Neural crest cell (in vitro differentiated cells): ENCODE data around the gene MEGF8. TPM values are rescaled to one million over a fixed set of nuclear protein-coding genes. Genes with fewer than 3 reads are reported as not detected.
A peak's percentile ranks its signal among the peaks of the same experiment; 100 is the strongest.

Experiments
- DNase-seq: peaks from one replicate; pipeline ENCODE4 v3.0.0; 2021; ENCODE audit warnings: low read depth, mixed read lengths, low spot score
- H3K27ac Mint-ChIP-seq: one replicate; pipeline ENCODE4 v1.8.0; 2021; ENCODE audit warnings: mild to moderate bottlenecking, mixed read lengths; ENCODE audit not compliant: unreplicated experiment
- H3K27me3 Mint-ChIP-seq: 2 replicates; pipeline ENCODE4 v1.8.0; 2021; ENCODE audit warnings: low read depth, mild to moderate bottlenecking, mixed read lengths
- H3K36me3 Mint-ChIP-seq: 2 replicates; pipeline ENCODE4 v1.8.0; 2021; ENCODE audit warnings: low read depth, mild to moderate bottlenecking, mixed read lengths
- H3K4me1 Mint-ChIP-seq: 2 replicates; pipeline ENCODE4 v1.8.0; 2021; ENCODE audit warnings: mixed read lengths
- H3K4me3 Mint-ChIP-seq: one replicate; pipeline ENCODE4 v1.8.0; 2021; ENCODE audit warnings: mild to moderate bottlenecking, mixed read lengths
- H3K9me3 Mint-ChIP-seq: 2 replicates; pipeline ENCODE4 v1.8.0; 2021; ENCODE audit warnings: mixed read lengths
- total RNA-seq: library from RNA; stranded (reverse); gene quantifications from 2 replicates; pipeline ENCODE4 v1.2.1, GENCODE V29; 2021
- TF ChIP-seq, protein P1 (sequence below): fragments of 200-600 bp; sonication (generic); conservative IDR thresholded peaks from 2 replicates; pipeline ENCODE4 v1.5.0; 2021; ENCODE audit warnings: antibody characterized with exemption, mild to moderate bottlenecking

The MEGF8 gene
- total RNA-seq, 1 donor from 2014 or later: 39.2 TPM

DNA sequence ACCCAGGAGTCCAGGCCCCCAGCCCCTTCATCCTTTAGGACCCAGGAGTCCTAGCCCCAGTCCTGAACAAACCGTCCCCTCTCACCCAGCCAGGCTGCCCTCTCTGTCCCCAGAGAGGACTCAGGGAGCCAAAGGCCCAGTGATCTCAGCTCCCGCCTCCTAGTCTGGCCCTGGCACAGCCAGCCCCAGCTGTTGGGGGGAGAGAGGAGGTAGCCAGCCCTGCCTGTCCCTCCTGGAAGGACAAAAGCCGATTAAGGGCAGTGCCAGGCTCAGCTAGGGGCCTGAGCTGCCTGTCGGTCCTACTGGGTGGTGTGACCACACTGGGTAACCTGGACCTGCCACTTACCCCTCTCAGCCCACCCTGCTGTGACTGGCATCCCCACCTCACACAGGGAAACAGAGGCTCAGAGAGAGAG is 87.2 kb downstream of the MEGF8 start:
- Mint-ChIP-seq H3K27ac (no peak overlapping the region), H3K9me3 (no peaks in the 10 kb centered on the region), H3K36me3 (peaks cover 4% of the 10 kb centered on the region), H3K27me3 (no peaks in the 10 kb centered on the region), H3K4me3 (peak overlapping the region; percentile 59), H3K4me1 (peaks cover 13% of the 10 kb centered on the region)
- TF ChIP-seq, protein P1, sequence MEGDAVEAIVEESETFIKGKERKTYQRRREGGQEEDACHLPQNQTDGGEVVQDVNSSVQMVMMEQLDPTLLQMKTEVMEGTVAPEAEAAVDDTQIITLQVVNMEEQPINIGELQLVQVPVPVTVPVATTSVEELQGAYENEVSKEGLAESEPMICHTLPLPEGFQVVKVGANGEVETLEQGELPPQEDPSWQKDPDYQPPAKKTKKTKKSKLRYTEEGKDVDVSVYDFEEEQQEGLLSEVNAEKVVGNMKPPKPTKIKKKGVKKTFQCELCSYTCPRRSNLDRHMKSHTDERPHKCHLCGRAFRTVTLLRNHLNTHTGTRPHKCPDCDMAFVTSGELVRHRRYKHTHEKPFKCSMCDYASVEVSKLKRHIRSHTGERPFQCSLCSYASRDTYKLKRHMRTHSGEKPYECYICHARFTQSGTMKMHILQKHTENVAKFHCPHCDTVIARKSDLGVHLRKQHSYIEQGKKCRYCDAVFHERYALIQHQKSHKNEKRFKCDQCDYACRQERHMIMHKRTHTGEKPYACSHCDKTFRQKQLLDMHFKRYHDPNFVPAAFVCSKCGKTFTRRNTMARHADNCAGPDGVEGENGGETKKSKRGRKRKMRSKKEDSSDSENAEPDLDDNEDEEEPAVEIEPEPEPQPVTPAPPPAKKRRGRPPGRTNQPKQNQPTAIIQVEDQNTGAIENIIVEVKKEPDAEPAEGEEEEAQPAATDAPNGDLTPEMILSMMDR: no peak
- no peak for DNase-seq

DNA sequence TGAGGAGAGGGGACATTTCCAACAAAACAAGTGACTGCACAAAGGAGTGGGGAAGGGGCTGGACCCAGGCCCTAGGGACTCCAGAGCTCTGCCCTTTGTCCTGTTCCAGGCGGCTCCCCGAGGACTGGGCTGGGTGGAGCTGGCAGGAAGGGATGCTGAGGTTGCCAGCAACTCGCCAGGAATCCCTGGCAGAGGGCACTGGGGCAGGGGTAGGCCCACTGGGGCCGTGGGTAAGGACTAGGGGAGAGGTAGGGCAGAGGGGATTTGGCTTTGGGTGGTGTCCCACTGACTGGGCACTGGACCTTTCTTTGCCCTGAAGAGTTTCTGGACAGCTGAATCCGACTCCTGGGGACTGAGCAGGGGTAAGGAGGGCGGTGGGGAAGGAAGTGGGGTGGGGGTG is 93.9 kb downstream of the MEGF8 start:
- no peak for DNase-seq
- Mint-ChIP-seq H3K9me3 (no peaks in the 10 kb centered on the region), H3K4me3 (no peak overlapping the region), H3K27me3 (no peaks in the 10 kb centered on the region), H3K4me1 (peaks cover 34% of the 10 kb centered on the region), H3K36me3 (no peaks in the 10 kb centered on the region), H3K27ac (no peak overlapping the region)
- TF ChIP-seq, protein P1: no peak

DNA sequence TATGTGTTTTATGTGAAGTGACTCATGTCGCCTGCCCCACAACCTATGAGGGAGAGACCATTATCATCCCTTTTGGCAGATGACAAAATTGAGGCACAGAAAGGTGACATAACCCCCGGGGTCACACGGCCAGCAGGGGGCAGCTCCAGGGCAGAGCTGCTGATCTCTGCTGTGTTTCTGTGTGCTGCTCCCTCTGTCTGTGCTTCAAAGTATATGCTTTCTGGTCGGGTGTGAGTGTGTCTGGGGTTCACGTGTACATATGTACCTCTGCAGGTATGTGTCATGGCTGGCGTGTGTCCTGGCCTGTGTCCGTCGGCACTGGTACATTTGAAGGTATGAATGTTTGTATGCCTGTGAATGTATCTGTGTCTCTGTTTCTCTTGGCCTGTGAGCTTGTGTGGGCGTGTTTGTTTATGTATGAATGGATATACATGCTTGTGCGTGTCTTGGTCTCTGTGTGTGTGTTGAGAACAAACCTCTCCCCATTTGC is 94.7 kb downstream of the MEGF8 start:
- no peak overlapping the region for H3K27ac Mint-ChIP-seq
- peak overlapping the region; percentile 32 for H3K4me3 Mint-ChIP-seq
- no peak for DNase-seq
- H3K27me3 Mint-ChIP-seq: no peaks in the 10 kb centered on the region
- TF ChIP-seq, protein P1: peak; percentile 64
- no peaks in the 10 kb centered on the region for H3K9me3 Mint-ChIP-seq
- no peaks in the 10 kb centered on the region for H3K36me3 Mint-ChIP-seq
- H3K4me1 Mint-ChIP-seq: peaks cover 36% of the 10 kb centered on the region

DNA sequence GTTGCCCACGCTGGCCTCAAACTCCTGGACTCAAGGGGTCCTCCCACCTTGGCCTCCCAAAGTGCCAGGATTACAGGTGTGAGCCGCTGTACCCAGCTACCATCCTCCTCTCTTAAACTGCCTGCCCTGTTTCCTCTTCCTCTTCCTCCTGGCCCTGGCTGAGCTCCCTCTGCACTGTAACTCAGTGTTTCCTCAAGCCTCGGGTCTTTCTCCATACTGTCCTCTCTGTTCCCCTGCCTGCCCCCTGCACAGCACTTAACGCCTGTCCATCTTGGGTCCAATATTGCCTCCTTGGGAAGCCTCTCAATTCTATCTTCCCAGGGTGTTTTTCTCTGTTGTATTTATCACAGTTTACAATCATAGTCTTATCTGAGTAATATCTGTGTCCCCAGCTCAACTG is 95.7 kb downstream of the MEGF8 start:
- TF ChIP-seq, protein P1: no peak
- no peak overlapping the region for H3K27ac Mint-ChIP-seq
- peaks cover 38% of the 10 kb centered on the region for H3K4me1 Mint-ChIP-seq
- H3K4me3 Mint-ChIP-seq: peak overlapping the region; percentile 98
- DNase-seq: no peak
- no peaks in the 10 kb centered on the region for H3K27me3 Mint-ChIP-seq
- no peaks in the 10 kb centered on the region for H3K9me3 Mint-ChIP-seq
- H3K36me3 Mint-ChIP-seq: no peaks in the 10 kb centered on the region

DNA sequence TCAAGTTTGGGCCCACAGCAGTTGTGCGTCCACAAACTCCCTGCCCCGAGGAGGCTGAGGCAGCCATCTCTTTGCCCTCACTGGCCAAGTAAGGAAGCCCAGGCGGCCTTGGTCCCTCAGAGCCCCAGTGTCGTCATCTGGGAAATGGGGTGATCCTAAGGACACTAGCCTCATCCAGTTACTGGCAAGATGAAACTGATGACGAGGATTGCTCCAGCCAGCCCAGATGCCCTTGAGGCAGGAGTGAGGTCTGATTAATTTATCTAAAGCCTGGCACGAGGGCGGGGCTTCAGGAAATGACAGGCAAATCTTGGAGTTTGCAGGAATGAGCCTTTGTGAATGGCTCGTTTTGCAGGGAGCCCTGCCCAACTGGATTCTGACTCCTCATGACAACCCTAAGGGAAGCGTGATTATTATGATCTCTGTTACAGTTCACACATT is 96.2 kb downstream of the MEGF8 start:
- Mint-ChIP-seq H3K27ac (no peak overlapping the region), H3K9me3 (no peaks in the 10 kb centered on the region), H3K4me3 (peak overlapping the region; percentile 98), H3K4me1 (peaks cover 38% of the 10 kb centered on the region), H3K36me3 (no peaks in the 10 kb centered on the region), H3K27me3 (no peaks in the 10 kb centered on the region)
- TF ChIP-seq, protein P1: no peak
- DNase-seq: no peak
